ENCODE measurements around the gene PLXDC1.

PLXDC1 gene

DNA sequence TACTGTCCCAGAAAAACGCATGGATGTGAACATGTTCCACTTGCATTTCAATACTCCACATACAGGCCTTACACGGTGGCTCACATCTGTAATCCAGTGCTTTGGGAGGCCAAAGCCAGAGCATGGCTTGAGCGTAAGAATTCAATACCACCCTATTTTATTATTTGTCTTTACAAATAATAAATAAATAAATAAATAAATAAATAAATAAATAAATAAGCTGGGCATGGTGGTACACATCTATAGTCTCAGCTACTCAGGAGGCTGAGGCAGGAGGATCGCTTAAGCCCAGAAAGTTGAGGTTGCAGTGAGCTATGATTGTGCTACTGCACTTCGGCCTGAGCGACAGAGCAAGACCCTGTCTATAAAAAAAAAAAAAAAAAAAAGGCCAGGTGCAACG is 53.9 kb downstream of the PLXDC1 start:
- DNase-seq (ENCODE audit: low read depth in 3 of 3): no peak

- DNase-seq (ENCODE audit: low read depth in 3 of 3): no peak
These were observed 54.3 kb downstream of the PLXDC1 start for GRCh38 chr17:39097150-39097519.

- no peak for DNase-seq (ENCODE audit: low read depth in 3 of 3)
These were observed 54.8 kb downstream of the PLXDC1 start for GRCh38 chr17:39096508-39097149.

DNA sequence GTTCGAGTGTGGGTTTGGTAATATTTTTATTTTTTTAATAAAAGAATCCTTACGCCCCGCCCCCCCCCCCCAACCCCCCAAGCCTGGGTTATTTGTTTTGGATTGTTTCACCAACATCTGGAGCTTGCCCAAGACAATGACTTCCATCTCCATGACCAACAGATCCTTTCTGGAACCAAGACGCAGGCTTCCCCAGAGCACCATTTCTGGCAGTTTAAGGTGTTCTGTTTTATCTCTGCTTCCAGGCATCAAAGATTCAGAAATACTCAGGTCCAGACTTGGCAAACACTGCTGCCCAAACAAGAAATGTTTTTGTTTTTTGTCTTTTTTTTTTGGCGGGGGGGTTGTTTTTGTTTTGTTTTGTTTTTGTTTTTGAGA is 56.1 kb downstream of the PLXDC1 start:
- no peak for DNase-seq (ENCODE audit: low read depth in 3 of 3)

DNA sequence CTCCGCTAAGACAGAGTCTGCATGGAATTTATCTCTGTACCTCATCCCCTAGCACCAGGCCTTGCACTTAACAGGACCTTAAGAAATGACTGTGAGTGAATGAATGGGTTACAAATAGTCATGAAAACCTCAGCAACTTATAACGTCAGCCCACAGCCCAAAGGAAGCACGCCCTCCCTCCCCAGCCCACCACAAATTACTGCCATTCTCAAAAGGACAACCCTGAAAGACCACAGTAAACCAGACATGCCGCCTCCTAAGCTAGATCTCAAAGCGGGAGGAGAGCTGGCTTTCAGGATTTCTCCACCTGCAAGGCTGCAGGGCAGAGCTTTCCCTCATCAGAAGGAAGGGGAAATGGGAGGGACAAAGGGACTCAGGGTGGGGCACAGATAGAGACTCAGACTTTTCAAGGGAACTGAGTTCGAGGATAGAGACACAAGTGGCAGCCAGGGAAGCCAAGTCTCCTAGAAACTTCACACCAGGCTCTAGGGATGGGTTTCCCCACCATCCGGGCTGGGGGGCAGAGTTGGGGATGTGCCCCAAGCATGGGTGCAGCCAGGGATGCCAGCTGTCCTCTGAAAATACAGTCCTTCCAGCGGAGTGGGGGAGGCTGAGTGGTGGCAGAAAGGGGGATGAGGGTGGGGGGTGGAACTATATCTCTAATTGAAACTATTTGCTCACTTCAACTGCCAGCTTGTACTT is 56.7 kb downstream of the PLXDC1 start:
- no peak for DNase-seq (ENCODE audit: low read depth in 3 of 3)

DNA sequence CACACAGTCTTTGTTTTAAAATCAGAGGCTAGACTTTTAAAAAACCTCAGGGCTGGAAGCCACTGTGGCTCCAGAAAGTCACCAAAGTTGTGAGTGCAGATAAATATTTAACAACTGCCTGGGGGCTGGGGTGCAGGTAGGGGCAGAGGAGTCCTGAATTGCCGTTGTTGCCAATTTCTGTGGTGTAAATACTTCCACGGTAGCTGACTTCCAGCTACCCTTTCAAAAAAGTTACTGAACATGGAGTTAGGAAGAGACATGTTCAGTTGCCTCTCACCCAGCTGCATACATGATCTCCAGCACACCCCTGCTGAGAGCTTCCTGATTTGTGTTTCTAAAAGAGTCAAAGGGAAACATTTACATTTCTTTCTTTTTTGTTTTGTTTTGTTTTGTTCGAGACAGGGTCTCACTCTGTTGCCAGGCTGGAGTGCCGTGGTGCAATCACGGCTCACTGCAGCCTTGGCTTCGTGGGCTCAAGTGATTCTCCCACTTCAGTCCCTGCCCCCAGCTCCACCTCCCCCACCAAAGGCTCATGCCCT is 58.7 kb downstream of the PLXDC1 start:
- no peak for DNase-seq (ENCODE audit: low read depth in 3 of 3)

DNA sequence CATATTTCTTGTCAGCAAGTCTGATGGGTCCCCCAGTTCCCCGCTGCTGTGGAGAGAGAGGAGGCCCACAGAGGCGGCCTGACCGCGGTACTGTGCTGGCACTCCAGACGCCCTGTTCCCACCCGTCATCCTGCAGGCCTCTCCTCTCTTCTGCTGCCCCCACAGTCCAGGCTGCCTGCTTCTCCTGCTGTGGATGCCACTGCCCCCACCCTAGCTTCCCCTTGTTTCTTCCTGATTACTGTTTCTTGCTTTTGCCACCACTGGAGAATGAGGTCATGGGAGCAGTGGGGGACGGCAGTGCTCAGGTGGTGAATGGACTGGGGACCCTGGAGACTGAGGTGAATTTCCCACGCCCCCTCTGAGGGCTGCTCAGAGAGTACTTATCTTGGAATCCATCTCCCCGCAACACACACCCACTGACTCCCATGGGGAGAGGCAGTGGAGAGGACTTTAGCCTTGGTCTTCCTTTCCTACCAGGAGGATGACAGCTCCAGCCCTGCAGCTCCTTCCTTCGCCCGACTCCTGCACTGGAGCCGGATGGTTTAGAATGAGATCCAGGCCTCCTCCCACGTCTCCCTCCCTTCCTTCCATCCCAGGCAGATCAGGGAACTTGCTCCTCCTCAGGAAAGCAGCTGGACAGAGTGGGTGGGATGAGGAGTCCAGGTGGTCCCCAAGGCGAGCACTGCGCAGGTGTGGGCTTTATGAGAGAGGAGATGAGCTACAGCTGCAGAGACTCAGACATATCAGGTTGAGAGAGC is 60.4 kb downstream of the PLXDC1 start:
- DNase-seq (ENCODE audit: low read depth in 3 of 3): no peak

DNA sequence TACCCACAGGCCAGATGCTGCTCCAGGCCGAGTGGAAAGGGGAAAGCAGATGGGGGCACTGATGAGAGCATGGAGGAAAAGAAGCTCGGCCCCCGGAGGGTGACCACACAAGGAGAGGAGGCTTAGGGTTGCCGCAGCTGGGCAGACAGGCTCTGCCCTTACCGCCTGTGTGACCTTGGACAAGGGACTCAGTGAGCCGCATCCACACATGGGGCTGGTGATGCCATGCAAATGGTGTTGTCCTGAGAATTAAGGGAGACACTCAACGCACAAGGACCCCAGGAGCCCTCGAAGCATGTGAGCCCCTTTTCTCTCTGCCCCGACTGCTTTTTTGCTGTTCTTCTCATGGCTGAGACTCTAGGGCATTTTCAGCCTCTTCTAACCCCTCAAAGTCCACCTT is 61.0 kb downstream of the PLXDC1 start:
- no peak for DNase-seq (ENCODE audit: low read depth in 3 of 3)

GRCh38 chr17:39084558-39084957 is 66.9 kb downstream of the PLXDC1 start:
- DNase-seq (ENCODE audit: low read depth in 3 of 3): no peak

DNA sequence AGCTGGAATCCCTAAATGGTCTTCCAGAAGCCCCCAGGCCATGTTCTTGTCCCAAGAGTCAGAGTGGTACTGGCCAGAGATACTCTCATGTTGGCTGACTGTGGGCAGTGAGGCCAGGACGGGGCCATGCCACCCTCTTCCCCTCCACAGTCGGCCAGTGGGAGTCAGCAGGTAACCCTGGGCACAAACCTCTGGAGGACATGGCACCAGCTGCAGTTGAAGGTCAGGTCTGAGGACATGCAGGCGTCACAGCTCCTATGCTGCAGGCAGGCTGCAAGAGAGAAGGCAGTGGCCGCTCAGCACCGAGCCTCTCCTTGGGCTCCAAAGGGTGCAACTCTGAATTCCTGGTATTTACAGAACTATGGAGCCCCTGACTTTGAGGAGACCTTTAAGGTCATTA is 68.2 kb downstream of the PLXDC1 start:
- no peak for DNase-seq (ENCODE audit: low read depth in 3 of 3)

DNA sequence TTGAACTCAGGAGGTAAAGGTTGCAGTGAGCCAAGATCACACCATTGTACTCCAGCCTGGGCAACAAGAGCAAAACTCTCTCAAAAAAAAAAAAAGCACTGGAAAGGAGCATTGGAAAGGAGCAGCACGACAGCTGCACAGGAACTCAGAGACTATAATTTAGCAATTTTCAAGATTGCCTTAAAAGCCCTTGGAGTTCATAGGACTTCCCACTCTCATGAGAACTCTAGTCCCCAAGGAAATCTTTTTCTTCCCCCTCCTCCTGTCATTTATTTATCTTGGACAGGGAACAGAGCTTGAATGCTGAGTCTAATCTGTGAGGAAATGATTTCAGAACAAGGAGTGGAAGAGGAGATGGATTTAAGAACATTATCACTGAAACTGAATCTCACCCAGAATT is 69.0 kb downstream of the PLXDC1 start:
- no peak for DNase-seq (ENCODE audit: low read depth in 3 of 3)

GRCh38 chr17:39081851-39082250 is 69.6 kb downstream of the PLXDC1 start:
- no peak for DNase-seq (ENCODE audit: low read depth in 3 of 3)

DNA sequence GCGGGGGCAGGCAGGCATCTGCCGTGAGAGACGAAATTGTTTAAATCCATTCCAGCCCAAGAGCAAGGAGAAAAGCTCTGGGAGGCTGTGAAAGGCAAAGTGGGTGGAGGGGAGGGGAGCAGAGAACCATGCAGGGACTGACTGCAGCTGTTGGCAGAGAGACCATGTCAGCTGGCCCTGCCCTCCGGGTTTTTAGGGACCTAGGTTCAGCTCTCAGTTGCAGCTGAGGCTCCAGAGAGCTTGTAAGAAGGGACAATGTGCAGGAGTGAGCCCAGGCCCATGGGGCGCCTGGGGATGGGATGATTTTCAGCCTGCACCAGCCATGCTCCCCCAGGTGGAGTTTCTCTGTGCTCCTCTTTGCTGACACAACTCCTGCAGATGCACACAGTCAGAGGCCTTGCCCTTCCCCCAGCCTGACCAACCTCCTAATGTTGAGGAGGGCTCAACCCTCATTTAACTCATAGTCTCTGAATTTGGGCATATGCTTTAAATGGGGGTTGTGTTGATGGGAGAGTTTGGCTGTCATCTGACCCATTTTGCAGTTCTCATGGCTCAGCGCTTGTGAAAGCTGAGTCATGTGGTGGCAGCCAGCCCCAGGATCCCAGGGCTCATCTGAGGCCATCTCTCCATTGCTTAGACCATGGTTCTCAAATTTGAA is 70.9 kb downstream of the PLXDC1 start:
- DNase-seq (ENCODE audit: low read depth in 3 of 3): no peak

- DNase-seq (ENCODE audit: low read depth in 3 of 3): no peak
These were observed 71.6 kb downstream of the PLXDC1 start for GRCh38 chr17:39079836-39080235.

GRCh38 chr17:39077866-39078265 is 73.6 kb downstream of the PLXDC1 start:
- DNase-seq (ENCODE audit: low read depth in 3 of 3): no peak

DNA sequence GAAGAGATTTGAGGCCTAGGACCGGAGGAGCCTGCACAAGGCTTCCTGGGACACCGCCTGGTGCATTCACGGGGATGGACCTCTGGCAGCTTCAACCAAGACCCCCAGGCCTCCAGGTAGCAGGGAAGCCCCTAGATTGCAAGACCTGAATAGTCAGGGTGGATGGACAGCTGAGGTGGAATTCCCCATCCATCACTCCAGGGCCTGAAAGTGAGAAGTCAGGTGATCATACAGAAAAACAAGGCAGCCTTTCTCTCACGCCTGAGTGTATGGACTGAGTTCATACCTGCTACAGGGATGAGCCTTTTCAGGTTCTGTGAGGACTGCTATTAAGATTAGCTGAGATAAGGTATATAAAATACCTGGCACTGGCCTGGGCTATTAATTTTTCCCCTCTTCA is 74.2 kb downstream of the PLXDC1 start:
- DNase-seq (ENCODE audit: low read depth in 3 of 3): no peak

DNA sequence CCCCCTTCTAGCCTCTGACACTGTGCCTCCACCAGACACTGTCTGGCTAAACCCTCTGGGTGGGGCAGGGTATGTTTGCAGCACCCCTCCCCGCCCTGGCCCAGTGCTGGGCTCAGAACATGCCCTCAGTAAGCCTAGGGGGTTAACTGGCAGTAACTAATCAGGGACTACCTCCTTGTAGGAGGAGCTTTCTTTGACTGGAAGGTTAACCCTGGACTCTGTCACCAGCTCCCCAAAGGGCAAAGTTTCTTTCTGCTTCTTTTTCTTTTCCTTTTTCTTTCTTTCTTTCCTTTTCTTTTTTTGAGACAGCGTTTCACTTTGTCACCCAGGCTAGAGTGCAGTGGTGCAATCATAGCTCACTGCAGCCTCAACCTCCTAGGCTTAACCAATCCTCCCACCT is 76.8 kb downstream of the PLXDC1 start:
- no peak for DNase-seq (ENCODE audit: low read depth in 3 of 3)

DNA sequence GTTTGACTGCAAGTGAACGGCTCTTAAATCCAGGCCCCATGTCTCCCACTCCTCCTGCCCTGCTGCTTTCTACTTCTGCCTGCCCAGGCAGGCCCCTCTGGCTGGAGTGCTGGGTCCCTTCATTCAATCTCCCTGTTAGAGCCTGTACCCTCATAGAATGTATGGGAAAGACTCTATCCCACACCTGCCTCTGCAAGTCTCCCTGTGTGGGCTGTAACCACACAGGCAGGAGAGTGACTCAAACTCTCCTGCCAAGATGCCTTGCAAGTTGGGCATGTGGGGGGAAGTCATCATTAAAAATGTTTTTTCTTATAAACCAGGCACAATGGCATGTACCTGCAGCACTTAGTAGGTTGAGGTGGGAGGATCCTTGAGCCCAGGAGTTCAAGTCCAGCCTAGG is 77.5 kb downstream of the PLXDC1 start:
- DNase-seq (ENCODE audit: low read depth in 3 of 3): no peak

GRCh38 chr17:39073353-39073752 is 78.1 kb downstream of the PLXDC1 start:
- DNase-seq (ENCODE audit: low read depth in 3 of 3): no peak

DNA sequence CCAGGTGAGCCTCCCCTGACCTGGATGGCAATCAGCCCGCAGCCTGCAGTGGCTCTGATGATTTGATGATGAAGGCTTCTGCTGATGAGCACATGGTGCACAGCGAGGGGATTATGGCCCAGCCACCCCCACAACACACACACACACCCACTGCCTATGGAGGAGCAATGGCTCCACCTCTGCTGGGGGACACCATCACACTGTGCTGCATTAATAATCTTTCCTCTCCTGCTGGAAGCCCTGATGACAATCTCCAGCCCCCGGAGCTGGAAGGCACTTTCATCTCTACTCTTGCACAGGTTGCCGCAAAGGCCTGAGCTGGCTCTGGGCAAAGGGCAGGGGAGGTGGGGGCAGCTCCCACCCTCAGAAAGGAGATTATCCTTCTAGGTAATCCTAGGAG is 79.9 kb downstream of the PLXDC1 start:
- DNase-seq (ENCODE audit: low read depth in 3 of 3): no peak

DNA sequence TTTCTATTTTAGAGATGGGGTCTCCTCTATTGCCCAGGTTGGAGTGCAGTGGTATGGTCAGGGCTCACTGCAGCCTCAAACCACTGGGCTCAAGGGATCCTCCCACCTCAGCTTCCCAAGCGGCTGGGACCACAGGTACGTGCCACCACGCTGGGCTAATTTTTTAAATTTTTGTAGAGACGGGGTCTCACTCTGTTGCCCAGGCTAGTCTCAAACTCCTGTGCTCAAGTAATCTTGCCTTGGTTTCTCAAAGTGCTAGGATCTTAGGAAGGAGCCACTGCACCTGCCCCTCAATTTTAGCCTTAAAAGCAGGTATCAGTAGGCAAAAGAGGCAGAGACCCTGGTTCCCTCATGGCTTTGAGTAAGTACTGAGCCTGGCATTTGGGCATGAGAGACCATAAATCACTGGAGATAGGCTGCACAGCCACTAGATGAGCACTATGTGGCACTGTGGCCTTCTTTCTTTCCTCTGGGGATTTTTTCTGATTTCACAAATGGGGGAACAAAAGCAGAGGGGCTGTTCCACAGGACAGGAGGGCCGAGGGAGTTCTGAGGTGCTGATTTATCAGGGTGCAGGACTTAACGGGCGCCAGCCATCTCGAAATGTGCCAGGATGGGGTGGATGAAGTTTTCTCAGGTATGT is 82.2 kb downstream of the PLXDC1 start:
- DNase-seq (ENCODE audit: low read depth in 3 of 3): no peak

DNA sequence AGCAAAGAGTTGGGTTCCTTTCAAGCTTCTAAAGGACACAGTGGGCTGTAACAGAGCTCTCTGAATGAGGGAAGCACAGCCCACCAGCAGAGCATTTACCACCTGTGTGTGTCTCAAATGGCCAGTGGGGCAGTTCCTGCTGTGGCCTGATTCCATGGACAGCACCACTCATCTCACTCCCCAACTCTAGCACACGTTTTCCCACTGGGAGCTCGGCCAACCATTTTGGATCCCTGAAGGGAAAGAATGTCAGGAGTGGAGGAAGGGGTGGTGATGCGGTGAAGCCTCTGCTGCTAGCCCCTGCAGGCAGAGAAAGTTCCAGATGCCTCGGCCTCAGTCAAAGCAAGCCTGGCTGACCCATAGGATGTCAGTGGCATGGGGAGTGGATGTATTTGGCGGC is 86.6 kb downstream of the PLXDC1 start:
- DNase-seq (ENCODE audit: low read depth in 3 of 3): no peak

All from stimulated activated CD4-positive, alpha-beta T cell treated with anti-CD3 and anti-CD28 coated beads, TNF-alpha, amount 100 ng/mL, for 48 hours (primary cell).